GM12873 (cell line): ENCODE results near the gene SLC10A2.

Source experiments
- CTCF ChIP-seq: IDR thresholded peaks from 2 replicates; pipeline ENCODE4 v1.5.1; 2012; ENCODE audit warnings: low read depth, mild to moderate bottlenecking, moderate library complexity, low read length, control low read depth; ENCODE audit not compliant: insufficient read depth; ENCODE audit errors: missing control alignments

Gene SLC10A2

GRCh38 chr13:103044056-103044455 is 22.2 kb downstream of the SLC10A2 start:
- TF ChIP-seq CTCF: no peak

GRCh38 chr13:103040006-103040405 is 26.2 kb downstream of the SLC10A2 start:
- TF ChIP-seq CTCF: no peak

GRCh38 chr13:103039183-103039582 is 27.0 kb downstream of the SLC10A2 start:
- no peak for TF ChIP-seq CTCF

GRCh38 chr13:103036268-103036667 is 29.9 kb downstream of the SLC10A2 start:
- TF ChIP-seq CTCF: no peak

GRCh38 chr13:103033999-103034398 is 32.2 kb downstream of the SLC10A2 start:
- TF ChIP-seq CTCF: no peak

GRCh38 chr13:103031332-103031873 is 34.8 kb downstream of the SLC10A2 start:
- TF ChIP-seq CTCF: no peak

- TF ChIP-seq CTCF: no peak
Observed at GRCh38 chr13:103030776-103031175, 35.4 kb downstream of the SLC10A2 start.
